SKM-1 treated with dmso at 0.1 percent for 144 hours (cell line): Measurements from ENCODE around the gene ERCC6L2.

Source experiments
- DNase-seq: peaks from one replicate; lab custom pipeline; 2025; ENCODE audit not compliant: unreplicated experiment; lab: John Stamatoyannopoulos, UW

ERCC6L2 gene

GRCh38 chr9:95864852-95865580, 10.5 kb upstream of the ERCC6L2 start:
- no peak for DNase-seq

DNA sequence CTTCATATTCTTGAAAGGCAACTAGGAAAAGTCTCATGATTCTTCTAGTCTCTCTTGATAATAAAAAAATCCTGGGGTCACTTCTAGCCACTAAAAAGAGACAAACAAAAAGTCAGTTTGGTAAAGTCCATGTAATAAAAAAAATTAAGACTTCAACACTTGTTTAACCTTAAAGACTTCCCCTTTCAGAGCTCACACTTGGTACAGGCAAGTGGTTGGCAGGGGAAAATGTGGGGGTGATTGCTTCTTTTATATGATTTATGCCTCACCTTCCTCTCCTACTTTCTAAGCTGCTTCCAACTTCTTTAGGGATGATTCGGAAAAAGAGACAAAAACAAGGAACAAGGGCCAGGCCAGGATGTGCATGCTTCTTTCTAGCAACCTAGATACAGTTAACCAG, 5.1 kb upstream of the ERCC6L2 start:
- DNase-seq, result no peak

- DNase-seq, result no peak
Observed at GRCh38 chr9:95870906-95871305, 4.6 kb upstream of the ERCC6L2 start.

DNA sequence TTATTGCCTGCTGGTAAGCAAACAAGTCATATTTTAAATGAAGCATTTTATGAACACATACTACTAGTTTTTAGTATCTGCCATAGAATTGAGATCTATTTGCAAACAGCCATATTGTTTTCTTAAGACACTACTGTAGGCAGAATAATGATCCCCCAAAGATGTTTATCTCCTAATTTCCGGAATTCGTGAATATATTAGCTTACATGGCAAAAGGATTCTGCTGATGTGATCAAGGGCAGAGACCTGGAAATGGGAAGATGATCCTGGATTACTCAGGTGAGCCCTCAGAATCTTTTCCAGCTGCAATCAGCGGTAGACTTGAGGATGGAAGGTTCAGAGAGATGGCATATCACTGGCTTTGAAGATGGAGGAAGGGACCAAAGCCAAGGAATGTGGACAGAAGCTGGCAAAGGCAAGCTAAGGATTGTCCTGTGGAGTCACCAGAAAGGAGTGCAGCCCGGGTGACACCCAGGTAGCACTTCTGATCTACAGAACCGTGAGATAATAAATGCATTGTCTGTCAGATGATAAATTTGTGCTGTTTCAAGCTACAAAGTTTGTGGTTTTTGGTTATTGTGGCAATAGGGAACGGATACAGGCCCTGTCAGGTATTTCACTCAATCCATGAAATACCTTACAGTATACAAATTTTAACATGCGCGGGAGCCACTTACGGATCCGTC, 1.0 kb upstream of the ERCC6L2 start:
- DNase-seq, result no peak

- no peak for DNase-seq
Observed at GRCh38 chr9:95874989-95875304, 544 bp upstream of the ERCC6L2 start.

GRCh38 chr9:95876138-95876444, 600 bp downstream of the ERCC6L2 start:
- no peak for DNase-seq

DNA sequence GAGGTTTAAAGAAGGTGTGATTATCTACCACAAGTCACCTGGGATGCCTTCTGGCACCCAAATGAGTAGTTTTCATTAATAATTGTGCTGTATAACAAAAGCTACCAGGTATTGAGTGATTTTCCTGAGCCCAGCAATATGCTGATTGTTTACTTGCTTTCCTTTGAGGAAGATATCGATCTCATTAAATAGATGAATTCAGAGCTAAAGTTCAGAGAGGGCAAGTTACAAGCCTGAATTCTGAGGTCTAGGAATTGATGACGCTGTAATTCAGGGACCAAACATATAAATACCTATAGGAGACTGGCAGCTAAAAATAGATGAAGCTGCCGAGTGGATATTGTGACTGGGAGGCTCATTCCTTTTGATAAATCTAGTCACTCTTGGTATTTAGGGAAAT, 1.1 kb downstream of the ERCC6L2 start:
- no peak for DNase-seq

GRCh38 chr9:95877984-95878383, 2.5 kb downstream of the ERCC6L2 start:
- no peak for DNase-seq

DNA sequence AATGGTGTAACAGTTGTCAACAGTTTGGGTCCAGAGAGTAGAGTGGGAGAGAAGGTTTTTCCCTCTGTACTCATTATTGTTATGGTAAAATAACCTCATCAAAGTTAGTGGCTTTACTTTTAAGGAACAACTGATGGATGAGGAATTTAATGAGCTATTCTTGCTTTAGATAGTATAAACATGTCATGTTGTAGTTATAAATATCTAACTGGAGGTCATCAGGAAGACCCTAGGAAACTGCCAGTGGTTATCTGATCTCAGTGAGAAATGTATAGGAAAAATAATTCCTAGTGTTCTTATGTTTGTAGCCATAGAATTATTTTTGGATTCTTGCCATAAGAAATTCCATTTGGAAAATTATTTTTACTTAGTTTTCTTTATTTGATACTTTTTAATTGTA, 4.1 kb downstream of the ERCC6L2 start:
- DNase-seq, result no peak

- no peak for DNase-seq
Observed at GRCh38 chr9:95880021-95880690, 4.7 kb downstream of the ERCC6L2 start.

GRCh38 chr9:95887926-95888497, 12.5 kb downstream of the ERCC6L2 start:
- DNase-seq, result no peak

DNA sequence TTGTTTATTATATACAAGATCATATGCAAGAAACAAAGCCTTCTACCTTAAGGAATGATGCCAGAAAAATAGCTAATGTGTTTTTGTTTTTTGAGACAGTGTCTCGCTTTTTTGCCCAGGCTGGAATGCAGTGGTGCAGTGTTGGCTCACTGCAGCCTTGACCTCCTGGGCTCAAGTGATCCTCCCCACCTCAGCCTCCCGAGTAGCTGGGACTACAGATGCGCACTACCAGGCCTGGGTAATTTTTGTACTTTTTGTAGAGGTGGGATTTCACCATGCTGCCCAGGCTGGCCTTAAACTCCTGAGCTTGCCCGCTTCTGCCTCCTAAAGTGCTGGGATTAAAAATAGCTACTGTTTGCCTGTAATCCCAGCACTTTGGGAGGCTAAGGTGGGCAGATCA, 15.1 kb downstream of the ERCC6L2 start:
- DNase-seq, result no peak

GRCh38 chr9:95891067-95891671, 15.7 kb downstream of the ERCC6L2 start:
- no peak for DNase-seq

GRCh38 chr9:95892690-95893089, 17.2 kb downstream of the ERCC6L2 start:
- no peak for DNase-seq

- DNase-seq, result no peak
Observed at GRCh38 chr9:95896580-95896979, 21.1 kb downstream of the ERCC6L2 start.

DNA sequence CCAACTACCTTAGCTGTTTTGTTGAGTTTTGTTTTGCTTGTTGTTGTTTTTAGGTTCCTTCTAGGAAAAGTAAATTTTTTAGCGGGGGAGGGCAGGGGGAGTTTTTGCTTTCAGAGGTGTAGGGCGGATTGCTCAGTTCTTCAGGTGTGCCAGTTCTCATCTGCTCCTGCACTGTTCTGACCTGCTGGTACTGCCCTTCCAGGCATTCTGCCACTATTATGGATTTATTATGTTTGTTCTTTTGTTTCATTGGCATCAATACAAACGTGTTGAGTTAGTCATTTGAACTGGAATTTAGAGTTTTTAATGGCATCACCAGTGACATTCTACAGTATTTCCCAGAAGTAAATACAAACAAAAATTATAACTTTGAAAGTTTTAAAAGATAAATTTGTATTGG, 26.0 kb downstream of the ERCC6L2 start:
- DNase-seq, result no peak

DNA sequence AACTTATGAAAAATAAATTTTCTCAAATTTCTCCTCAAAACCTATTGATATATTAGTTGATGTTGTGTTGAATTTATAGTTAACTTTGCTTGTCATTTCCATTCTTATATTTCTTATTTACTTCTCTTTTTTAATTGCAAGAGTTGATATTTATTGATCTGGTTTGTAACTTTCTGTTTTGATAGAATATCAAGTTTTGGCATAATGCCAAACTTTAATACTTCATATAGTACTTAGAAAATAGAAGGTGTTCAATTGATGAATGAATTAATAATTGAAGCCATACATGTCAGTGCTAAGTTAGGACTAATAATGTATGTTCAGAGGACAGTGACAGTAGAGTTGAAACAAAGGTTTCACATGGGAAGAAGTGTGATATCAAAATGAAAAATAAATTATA, 27.9 kb downstream of the ERCC6L2 start:
- no peak for DNase-seq

GRCh38 chr9:95907794-95908193, 32.3 kb downstream of the ERCC6L2 start:
- no peak for DNase-seq

- no peak for DNase-seq
Observed at GRCh38 chr9:95910023-95910707, 34.7 kb downstream of the ERCC6L2 start.

GRCh38 chr9:95910770-95911340, 35.4 kb downstream of the ERCC6L2 start:
- DNase-seq, result no peak

DNA sequence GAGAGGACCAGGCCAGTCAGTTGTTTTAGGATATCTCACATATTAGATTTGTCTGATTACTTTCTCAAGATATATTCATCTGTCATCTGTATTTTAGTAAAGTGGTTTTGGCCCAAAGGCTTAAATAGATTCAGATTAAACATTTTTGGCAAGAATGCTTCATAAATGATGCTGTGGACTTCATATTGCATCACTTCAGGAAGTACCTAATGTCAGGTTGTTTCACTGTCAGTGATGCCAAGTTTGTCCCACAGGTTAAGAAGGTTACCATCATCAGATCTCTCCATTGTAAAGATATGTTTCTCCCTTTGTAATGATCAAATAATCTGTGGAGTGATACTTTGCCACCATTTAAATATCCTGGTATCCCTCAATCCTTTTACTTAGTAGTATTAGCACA, 37.3 kb downstream of the ERCC6L2 start:
- DNase-seq, result no peak
